H1 (cell line): ENCODE results near the gene IL17A. TPM values are rescaled to one million over a fixed set of nuclear protein-coding genes. Genes with fewer than 3 reads are reported as not detected.

ENCODE experiments used
- CTCF ChIA-PET: fragments of 300-600 bp; sonication (Branson Sonifier 250); formaldehyde crosslinking; loops from one replicate; lab custom pipeline; 2021; ENCODE audit not compliant: partially characterized antibody; lab: Charles Lee
- POLR2A ChIA-PET: fragments of 300-600 bp; sonication (Branson Sonifier 250); formaldehyde crosslinking; loops from one replicate; lab custom pipeline; 2021; ENCODE audit warnings: inconsistent platforms; ENCODE audit not compliant: partially characterized antibody; lab: Charles Lee
- DNase-seq, 2 experiments: peaks; one replicate each; pipeline versions ENCODE4 v3.0.0 to v3.0.0-alpha.2; 2010 to 2022; ENCODE audit warnings: low spot score in 2 of 2, low read depth in 1 of 2, mixed read lengths in 1 of 2
- FAIRE-seq: peaks from 2 replicates; lab custom pipeline; 2011; peaks lifted over from hg19 to GRCh38; lab: Jason Lieb, UNC
- H2AFZ ChIP-seq: 2 replicates; pipeline ENCODE4 v1.8.1; 2012; ENCODE audit warnings: low read length, inconsistent platforms
- H2AK5ac ChIP-seq: 2 replicates; pipeline ENCODE4 v1.6.1; 2013; ENCODE audit warnings: low read depth, low read length
- H2BK120ac ChIP-seq: replicated peaks from 2 replicates; pipeline ENCODE3; 2013; ENCODE audit warnings: low read depth, low read length, inconsistent platforms
- H2BK12ac ChIP-seq: 2 replicates; pipeline ENCODE4 v1.6.1; 2013; ENCODE audit warnings: low read depth, low read length
- H2BK15ac ChIP-seq: 2 replicates; pipeline ENCODE4 v1.6.1; 2013; ENCODE audit warnings: low read length
- H2BK20ac ChIP-seq: 2 replicates; pipeline ENCODE4 v1.6.1; 2013; ENCODE audit warnings: low read length
- H2BK5ac ChIP-seq: 2 replicates; pipeline ENCODE4 v1.6.1; 2013; ENCODE audit warnings: low read depth, low read length
- H3K14ac ChIP-seq: 2 replicates; pipeline ENCODE4 v1.6.1; 2013; ENCODE audit warnings: inconsistent platforms; ENCODE audit not compliant: insufficient read length
- H3K18ac ChIP-seq: 2 replicates; pipeline ENCODE4 v1.6.1; 2013; ENCODE audit warnings: low read length; ENCODE audit errors: extremely low read depth
- H3K23ac ChIP-seq: 2 replicates; pipeline ENCODE4 v1.6.1; 2013; ENCODE audit warnings: inconsistent platforms; ENCODE audit not compliant: insufficient read length
- H3K23me2 ChIP-seq: 2 replicates; pipeline ENCODE4 v1.6.1; 2013; ENCODE audit warnings: low read depth, low read length
- H3K27ac ChIP-seq: 2 replicates; pipeline ENCODE4 v1.6.1; 2011; ENCODE audit warnings: low read depth, low read length, inconsistent platforms
- H3K27me3 ChIP-seq, 4 experiments: replicated peaks in 1 of 4; 1 replicate in 1 of 4; 2 replicates in 3 of 4; pipeline versions ENCODE4 v1.6.1 to v1.8.1; 2011 to 2013; ENCODE audit warnings: low read length in 3 of 4, mild to moderate bottlenecking in 3 of 4, inconsistent platforms in 2 of 4, mixed read lengths in 2 of 4, moderate library complexity in 1 of 4; ENCODE audit not compliant: control insufficient read depth in 3 of 4, insufficient read depth in 3 of 4; ENCODE audit errors: extremely low read depth in 1 of 4
- H3K36me3 ChIP-seq, 4 experiments: 2 replicates each; pipeline versions ENCODE4 v1.6.1 to v1.8.1; 2011 to 2013; ENCODE audit warnings: mild to moderate bottlenecking in 4 of 4, low read length in 3 of 4, moderate library complexity in 2 of 4, control low read depth in 1 of 4, inconsistent platforms in 1 of 4; ENCODE audit not compliant: insufficient read depth in 4 of 4, control insufficient read depth in 2 of 4
- H3K4ac ChIP-seq: replicated peaks from 2 replicates; pipeline ENCODE3; 2013; ENCODE audit warnings: low read length, low read depth, mixed read lengths, inconsistent platforms; ENCODE audit not compliant: insufficient read length
- H3K4me1 ChIP-seq, 4 experiments: replicated peaks in 1 of 4; 1 replicate in 1 of 4; 2 replicates in 3 of 4; pipeline versions ENCODE4 v1.6.1 to v1.8.1; 2011 to 2013; ENCODE audit warnings: low read length in 3 of 4, inconsistent platforms in 2 of 4, mixed read lengths in 1 of 4; ENCODE audit not compliant: insufficient read depth in 4 of 4, control insufficient read depth in 3 of 4
- H3K4me2 ChIP-seq, 2 experiments: 2 replicates each; pipeline versions ENCODE4 v1.6.1 to v1.8.1; 2011 to 2013; ENCODE audit warnings: low read depth in 2 of 2, low read length in 2 of 2, control low read depth in 1 of 2, inconsistent platforms in 1 of 2, mild to moderate bottlenecking in 1 of 2; ENCODE audit not compliant: insufficient read depth in 1 of 2
- H3K4me3 ChIP-seq, 4 experiments: fragments of 200-600, 300-600 bp in 1 of 4; sonication (generic), shearing (Covaris generic), sonication (Bioruptor Twin) in 1 of 4; 2 replicates each; pipeline versions ENCODE4 v1.5.1 to v1.8.1; 2011 to 2016; ENCODE audit warnings: low read length in 4 of 4, low read depth in 3 of 4, control low read depth in 2 of 4, inconsistent platforms in 2 of 4, mild to moderate bottlenecking in 2 of 4, mixed read lengths in 1 of 4, moderate library complexity in 1 of 4; ENCODE audit not compliant: insufficient read depth in 2 of 4; ENCODE audit errors: extremely low read depth in 1 of 4
- H3K56ac ChIP-seq: replicated peaks from 2 replicates; pipeline ENCODE3; 2013; ENCODE audit warnings: low read depth, mild to moderate bottlenecking, mixed read lengths, low read length, inconsistent platforms; ENCODE audit not compliant: insufficient read length
- H3K79me1 ChIP-seq: 2 replicates; pipeline ENCODE4 v1.6.1; 2013; ENCODE audit warnings: low read depth, low read length, control low read depth
- H3K79me2 ChIP-seq, 2 experiments: 2 replicates each; pipeline versions ENCODE4 v1.6.1 to v1.8.1; 2012 to 2013; ENCODE audit warnings: low read length in 2 of 2, mild to moderate bottlenecking in 2 of 2, inconsistent platforms in 1 of 2; ENCODE audit not compliant: insufficient read depth in 2 of 2, control insufficient read depth in 1 of 2
- H3K9ac ChIP-seq, 4 experiments: replicated peaks in 1 of 4; 1 replicate in 1 of 4; 2 replicates in 3 of 4; pipeline versions ENCODE4 v1.6.1 to v1.8.1; 2011 to 2013; ENCODE audit warnings: low read depth in 3 of 4, low read length in 3 of 4, control low read depth in 2 of 4, mild to moderate bottlenecking in 2 of 4, moderate library complexity in 2 of 4, inconsistent platforms in 1 of 4; ENCODE audit errors: extremely low read depth in 1 of 4
- H3K9me3 ChIP-seq, 2 experiments: 2 replicates each; pipeline versions ENCODE4 v1.6.1 to v1.8.1; 2012 to 2013; ENCODE audit warnings: mild to moderate bottlenecking in 2 of 2, moderate library complexity in 2 of 2, control low read depth in 1 of 2, inconsistent platforms in 1 of 2, low read depth in 1 of 2, low read length in 1 of 2, mixed read lengths in 1 of 2; ENCODE audit not compliant: insufficient read depth in 2 of 2
- H4K20me1 ChIP-seq, 2 experiments: replicated peaks in 1 of 2; 2 replicates each; pipeline versions ENCODE3 to v1.8.1; 2011 to 2013; ENCODE audit warnings: inconsistent platforms in 2 of 2, low read length in 2 of 2, mild to moderate bottlenecking in 1 of 2; ENCODE audit not compliant: insufficient read depth in 2 of 2, control insufficient read depth in 1 of 2
- H4K5ac ChIP-seq: 2 replicates; pipeline ENCODE4 v1.6.1; 2013; ENCODE audit warnings: low read length, low read depth, mixed read lengths, inconsistent platforms; ENCODE audit not compliant: insufficient read length
- H4K8ac ChIP-seq: 2 replicates; pipeline ENCODE4 v1.8.0; 2013; ENCODE audit warnings: mild to moderate bottlenecking, moderate library complexity, low read length, inconsistent platforms; ENCODE audit not compliant: insufficient read depth; ENCODE audit errors: extremely low read depth
- H4K91ac ChIP-seq: replicated peaks from 2 replicates; pipeline ENCODE3; 2013; ENCODE audit warnings: low read length, mixed read lengths, inconsistent platforms; ENCODE audit not compliant: insufficient read length
- BRCA1 ChIP-seq: IDR thresholded peaks from 2 replicates; pipeline ENCODE4 v1.6.1; 2012; ENCODE audit warnings: low read depth, low read length, improper control_type of control experiment
- EGR1 ChIP-seq: IDR thresholded peaks from 2 replicates; pipeline ENCODE4 v1.6.1; 2011; ENCODE audit warnings: low read depth, low read length, borderline replicate concordance
- HDAC6 ChIP-seq: IDR thresholded peaks from one replicate; pipeline ENCODE4 v1.7.1; 2012; ENCODE audit warnings: low read depth, mild to moderate bottlenecking, inconsistent platforms, low read length, moderate library complexity
- KDM4A ChIP-seq: IDR thresholded peaks from one replicate; pipeline ENCODE4 v1.7.1; 2012; ENCODE audit warnings: low read depth, mild to moderate bottlenecking, moderate library complexity, low read length, inconsistent platforms; ENCODE audit not compliant: severe bottlenecking
- KDM5A ChIP-seq: fragments of 200-600 bp; IDR thresholded peaks from 2 replicates; pipeline ENCODE4 v1.7.1; 2012; ENCODE audit warnings: mild to moderate bottlenecking, low read length, inconsistent platforms, mixed read lengths
- PHF8 ChIP-seq: fragments of 200-600 bp; sonication (generic); conservative IDR thresholded peaks from 2 replicates; pipeline ENCODE4 v1.7.1; 2012; ENCODE audit warnings: low read depth, mild to moderate bottlenecking, inconsistent platforms, low read length, moderate library complexity
- POU5F1 ChIP-seq: IDR thresholded peaks from 2 replicates; pipeline ENCODE4 v1.6.1; 2011; ENCODE audit warnings: low read depth, mild to moderate bottlenecking, low read length, moderate library complexity
- RAD21 ChIP-seq, 2 experiments: IDR thresholded peaks in 1 of 2; conservative IDR thresholded peaks in 1 of 2; 2 replicates each; pipeline ENCODE4 v1.6.1; 2011; ENCODE audit warnings: low read depth in 2 of 2, low read length in 2 of 2, improper control_type of control experiment in 1 of 2, inconsistent platforms in 1 of 2, mild to moderate bottlenecking in 1 of 2, moderate library complexity in 1 of 2
- RXRA ChIP-seq: IDR thresholded peaks from 2 replicates; pipeline ENCODE4 v1.6.1; 2011; ENCODE audit warnings: low read depth, mild to moderate bottlenecking, low read length, moderate library complexity; ENCODE audit not compliant: insufficient read depth
- SRF ChIP-seq: IDR thresholded peaks from 2 replicates; pipeline ENCODE4 v1.6.1; 2011; ENCODE audit warnings: mild to moderate bottlenecking, low read depth, low read length, moderate library complexity
- polyA plus RNA-seq, 7 experiments: library from polyadenylated mRNA; depleted of rRNA in 3 of 7; stranded (reverse) in 5 of 7; unstranded in 2 of 7; fragments of >200 nt in 5 of 7; fragments of 200-250 nt in 2 of 7; gene quantifications; 1 replicate in 5 of 7; 2 replicates in 1 of 7; 4 replicates in 1 of 7; pipeline versions ENCODE4 v1.2.1 to v1.2.3, GENCODE V29; 2011 to 2013; ENCODE audit warnings: missing spikeins in 2 of 7, mixed read lengths in 2 of 7
- total RNA-seq: library from RNA; stranded (reverse); fragmentation: NEBNext Ultra II Directional; extraction: Animal tissue kit (Norgen Biotek cat#: 25700); gene quantifications from 2 replicates; pipeline ENCODE4 v1.2.1, GENCODE V29; 2021

The IL17A gene
- total and polyA plus RNA-seq, 2 of the 8 experiments (the other 6 are each of a cell fraction or from before 2014, with no cell fraction given): not detected

- TF ChIP-seq SRF (no peak), RXRA (no peak), KDM5A (no peak), PHF8 (no peak), HDAC6 (no peak), BRCA1 (no peak), EGR1 (no peak), RAD21 (IDR thresholded peaks at IDR 0.05 in 1 of 2, conservative IDR thresholded peaks at IDR 0.05 in 1 of 2; ENCODE audit: low read depth in 2 of 2, low read length in 2 of 2) (no peak), KDM4A (no peak), POU5F1 (no peak)
- Histone ChIP-seq H3K79me1 (no peaks in the 10 kb centered on the region), H3K9me3 (peaks cover 6 to 14% of the 10 kb centered on the region in 2 experiments; a peak in 2 of 4 replicates), H3K9ac (no peak overlapping the region), H3K36me3 (no peaks in the 10 kb centered on the region), H2BK5ac (no peak overlapping the region), H3K14ac (no peak overlapping the region), H2BK20ac (no peak overlapping the region), H2BK15ac (no peak overlapping the region), H3K4ac (no peak overlapping the region), H3K18ac (no peak overlapping the region), H2AFZ (no peak overlapping the region), H3K23ac (no peak overlapping the region), H4K8ac (no peak overlapping the region), H4K5ac (no peak overlapping the region), H3K23me2 (no peaks in the 10 kb centered on the region), H2BK12ac (no peak overlapping the region), H3K27ac (no peak overlapping the region), H2AK5ac (no peak overlapping the region), H3K56ac (no peak overlapping the region), H4K20me1 (no peaks in the 10 kb centered on the region), H3K4me2 (no peak overlapping the region), H3K27me3 (no peaks in the 10 kb centered on the region), H3K79me2 (no peaks in the 10 kb centered on the region), H4K91ac (no peak overlapping the region), H2BK120ac (no peak overlapping the region), H3K4me3 (no peak overlapping the region), H3K4me1 (no peaks in the 10 kb centered on the region)
- DNase-seq (no peak), FAIRE-seq (no peak)
- CTCF ChIA-PET: interaction anchor here (1.5 kb wide), 1 partner anchor 10 kb away, joined by 10 read pairs; no protein-coding TSS in a partner anchor
- POLR2A ChIA-PET: no interaction called here
Observed at GRCh38 chr6:52201493-52201892, 15.3 kb downstream of the IL17A start.
